C4-2B (cell line): Measurements from ENCODE around the gene P2RX1.
A peak's percentile ranks its signal among the peaks of the same experiment; 100 is the strongest.

ENCODE experiments used
- H3K27ac ChIP-seq: fragments of 450-650 bp; 2 replicates; pipeline ENCODE4 v1.5.1; 2017
- ZFX ChIP-seq: fragments of 450-650 bp; IDR thresholded peaks from 2 replicates; pipeline ENCODE4 v1.6.1; 2017
- TF ChIP-seq, protein P1 (sequence below): fragments of 450-650 bp; conservative IDR thresholded peaks from 2 replicates; pipeline ENCODE4 v1.5.1; 2017; ENCODE audit warnings: mild to moderate bottlenecking

Gene P2RX1

DNA sequence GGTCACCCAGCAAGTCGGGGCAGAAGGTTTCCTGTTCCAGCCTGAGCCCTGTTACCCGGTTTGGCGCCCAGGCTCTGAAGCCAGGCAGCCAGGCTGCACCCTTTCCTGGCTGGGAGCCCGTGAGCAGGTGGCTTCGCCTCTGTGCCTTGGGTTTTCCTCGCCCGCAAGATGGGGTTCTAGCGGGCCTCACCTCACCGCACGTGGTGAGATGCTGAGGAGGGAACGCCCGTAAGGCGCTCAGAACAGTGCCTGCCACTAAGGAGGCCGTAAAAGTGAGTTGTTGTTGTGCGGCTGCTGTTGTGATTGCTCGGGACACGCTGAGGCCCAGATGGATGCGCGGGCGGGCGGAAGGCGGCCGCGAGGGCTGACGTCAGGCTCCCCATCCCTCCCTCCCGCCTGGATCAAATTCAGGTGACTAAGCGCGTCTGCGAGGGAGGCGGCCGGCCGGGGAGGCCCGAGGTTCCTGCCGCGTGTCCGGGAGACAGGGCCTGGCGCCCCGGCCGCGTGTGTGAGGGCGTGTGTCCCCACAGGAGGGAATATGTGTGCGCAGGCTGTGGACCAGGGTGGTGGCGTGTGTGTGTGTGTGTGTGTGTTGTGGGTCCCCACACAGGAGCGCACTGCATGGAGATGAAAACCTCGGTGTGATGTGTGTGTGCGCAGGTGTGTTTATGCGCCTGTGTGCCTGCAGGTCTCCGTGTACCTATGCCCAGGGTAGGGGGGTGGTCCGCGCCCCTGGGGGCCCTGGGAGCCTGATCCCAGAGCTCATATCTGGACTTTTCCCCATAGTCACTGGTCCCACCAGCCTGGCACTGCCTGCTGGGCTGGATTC, 27.7 kb downstream of the P2RX1 start:
- H3K27ac ChIP-seq: peak overlapping the region; percentile 90
- TF ChIP-seq, protein P1, sequence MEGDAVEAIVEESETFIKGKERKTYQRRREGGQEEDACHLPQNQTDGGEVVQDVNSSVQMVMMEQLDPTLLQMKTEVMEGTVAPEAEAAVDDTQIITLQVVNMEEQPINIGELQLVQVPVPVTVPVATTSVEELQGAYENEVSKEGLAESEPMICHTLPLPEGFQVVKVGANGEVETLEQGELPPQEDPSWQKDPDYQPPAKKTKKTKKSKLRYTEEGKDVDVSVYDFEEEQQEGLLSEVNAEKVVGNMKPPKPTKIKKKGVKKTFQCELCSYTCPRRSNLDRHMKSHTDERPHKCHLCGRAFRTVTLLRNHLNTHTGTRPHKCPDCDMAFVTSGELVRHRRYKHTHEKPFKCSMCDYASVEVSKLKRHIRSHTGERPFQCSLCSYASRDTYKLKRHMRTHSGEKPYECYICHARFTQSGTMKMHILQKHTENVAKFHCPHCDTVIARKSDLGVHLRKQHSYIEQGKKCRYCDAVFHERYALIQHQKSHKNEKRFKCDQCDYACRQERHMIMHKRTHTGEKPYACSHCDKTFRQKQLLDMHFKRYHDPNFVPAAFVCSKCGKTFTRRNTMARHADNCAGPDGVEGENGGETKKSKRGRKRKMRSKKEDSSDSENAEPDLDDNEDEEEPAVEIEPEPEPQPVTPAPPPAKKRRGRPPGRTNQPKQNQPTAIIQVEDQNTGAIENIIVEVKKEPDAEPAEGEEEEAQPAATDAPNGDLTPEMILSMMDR: no peak
- peak; percentile 73; the same call in 1 of the 2 replicates for TF ChIP-seq ZFX

DNA sequence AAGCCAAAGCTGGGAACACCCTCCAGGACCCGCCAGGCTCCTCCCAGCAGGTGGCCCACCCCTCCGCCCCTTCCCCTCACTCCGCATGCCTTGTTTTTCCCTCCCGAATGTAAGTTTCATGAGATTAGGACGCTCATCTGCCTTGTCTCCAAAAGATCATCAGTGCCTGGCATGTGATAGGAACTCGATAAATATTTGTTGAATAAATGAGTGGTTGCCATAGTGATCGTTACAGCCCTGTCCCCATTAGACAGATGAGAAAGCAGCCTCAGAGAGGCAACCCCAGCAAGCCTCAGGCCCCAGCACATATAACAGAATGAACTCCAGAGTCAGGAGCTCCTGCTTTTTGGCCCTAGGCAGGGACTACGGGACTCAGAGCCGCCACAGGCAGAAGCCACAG, 28.5 kb downstream of the P2RX1 start:
- TF ChIP-seq ZFX: no peak
- TF ChIP-seq, protein P1: no peak
- peak overlapping the region; percentile 90 for H3K27ac ChIP-seq

DNA sequence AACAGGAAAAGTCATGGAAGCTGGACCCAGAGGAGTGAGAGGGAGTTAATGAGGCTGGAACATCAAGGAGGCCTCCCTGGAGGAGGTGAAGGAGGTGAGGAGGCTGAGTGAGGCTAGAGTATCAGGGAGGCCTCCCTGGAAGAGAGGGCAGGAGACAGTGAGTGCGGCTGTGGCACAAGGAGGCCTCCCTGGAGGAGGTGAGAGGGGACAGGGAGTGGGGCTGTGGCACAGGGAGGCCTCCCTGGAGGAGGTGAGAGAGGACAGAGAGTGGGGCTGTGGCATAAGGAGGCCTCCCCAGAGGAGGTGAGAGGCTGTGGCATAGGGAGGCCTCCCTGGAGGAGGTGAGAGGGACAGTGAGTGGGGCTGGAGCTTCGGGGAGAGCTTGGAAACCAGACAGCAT, 28.9 kb downstream of the P2RX1 start:
- H3K27ac ChIP-seq: peak overlapping the region; percentile 90
- no peak for TF ChIP-seq ZFX
- TF ChIP-seq, protein P1: no peak

DNA sequence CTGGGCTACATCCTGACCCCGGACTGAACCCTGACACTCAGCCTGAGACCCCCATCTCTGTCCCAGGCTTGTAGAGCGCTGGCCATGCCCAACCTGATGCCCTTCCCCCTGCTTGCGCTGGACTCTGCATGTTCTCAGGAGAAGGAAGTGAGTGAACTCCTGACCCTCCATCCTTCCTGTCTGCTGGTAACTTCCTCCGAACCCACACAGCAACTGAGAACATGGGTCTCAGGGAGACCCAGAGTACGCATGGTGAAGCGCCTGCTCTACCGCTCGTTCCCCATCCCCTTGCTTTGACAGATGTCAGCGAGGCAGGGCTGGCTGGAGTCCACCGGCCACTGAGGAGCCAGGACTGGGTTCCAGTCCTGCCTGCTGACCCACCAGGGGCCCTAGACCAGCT, 29.5 kb downstream of the P2RX1 start:
- TF ChIP-seq, protein P1: no peak
- TF ChIP-seq ZFX: no peak
- peak overlapping the region; percentile 90 for H3K27ac ChIP-seq

DNA sequence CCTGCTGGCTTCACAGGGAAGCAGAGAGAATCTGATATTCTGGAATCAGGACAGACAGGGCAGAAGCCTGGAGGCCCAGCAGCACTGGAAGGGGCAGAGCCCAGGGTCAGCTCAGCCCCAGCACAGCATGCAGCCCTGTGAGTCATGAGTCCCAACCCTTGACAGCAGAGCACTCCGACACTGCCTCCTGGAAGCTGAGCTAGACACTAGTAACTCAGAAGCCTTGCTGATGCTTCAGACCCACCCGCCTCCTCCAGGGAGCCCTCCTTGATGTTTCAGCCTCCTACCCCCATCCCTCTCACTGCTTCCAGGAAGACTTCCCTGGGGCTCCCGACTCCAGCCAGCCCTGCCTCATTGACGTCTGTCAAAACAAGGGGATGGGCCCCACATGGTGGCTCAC, 30.3 kb downstream of the P2RX1 start:
- peak overlapping the region; percentile 90; the same call in 1 of the 2 replicates for H3K27ac ChIP-seq
- TF ChIP-seq, protein P1: no peak

DNA sequence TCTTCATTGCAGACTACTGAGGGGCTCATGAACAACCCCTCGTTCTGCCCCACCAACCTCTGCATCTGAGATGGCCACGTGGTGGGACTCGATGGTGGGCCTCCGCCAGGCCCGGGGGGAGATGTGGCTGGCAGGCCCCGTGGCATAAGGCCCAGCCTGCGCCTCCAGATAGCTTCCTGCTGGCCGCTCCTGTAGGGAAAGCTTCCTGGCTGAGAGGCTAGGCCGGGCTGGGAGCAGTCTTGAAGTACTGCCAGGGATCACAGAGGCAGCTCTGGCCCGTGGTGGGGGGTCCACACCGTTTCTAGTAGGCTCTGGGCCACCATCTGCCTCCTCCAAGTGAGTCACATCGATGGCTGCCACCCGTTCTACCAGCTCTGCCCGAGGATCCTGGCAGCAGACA, 31.0 kb downstream of the P2RX1 start:
- H3K27ac ChIP-seq: no peak overlapping the region; the same call in 1 of the 2 replicates
- no peak for TF ChIP-seq ZFX
- TF ChIP-seq, protein P1: no peak

DNA sequence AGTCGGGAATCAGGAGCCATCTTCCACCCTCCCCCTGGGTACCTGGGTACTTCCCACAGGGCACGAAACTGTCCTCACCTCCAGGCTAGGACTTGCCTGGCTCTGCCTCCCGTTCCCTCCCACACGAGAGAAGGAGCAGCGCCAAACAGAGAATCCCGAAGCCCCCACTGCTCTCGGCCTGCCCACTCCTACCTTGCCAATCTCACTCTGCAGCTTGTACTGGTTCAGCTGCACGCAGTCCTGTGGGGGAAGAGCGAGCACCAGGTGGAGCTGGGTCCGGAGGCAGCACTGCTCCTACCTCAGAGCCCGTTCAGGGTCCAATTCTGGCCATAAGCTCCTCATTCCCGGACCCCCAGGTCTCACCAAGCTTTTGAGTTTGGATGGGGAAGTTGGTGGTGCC, 32.1 kb downstream of the P2RX1 start:
- no peak overlapping the region for H3K27ac ChIP-seq
- TF ChIP-seq, protein P1: no peak
- TF ChIP-seq ZFX: no peak
